HCT116 (cell line): ENCODE results near the gene RAB36. TPM values are rescaled to one million over a fixed set of nuclear protein-coding genes. Genes with fewer than 3 reads are reported as not detected.

ENCODE experiments used
- ATAC-seq: fragments of 200-7000 bp; cut with Tn5 transposase; 2 replicates; pipeline ENCODE4 v1.9.1; 2020; ENCODE audit warnings: mild to moderate bottlenecking, moderate library complexity
- BruUV-seq: library from RNA; stranded (reverse); fragments of 400-500 nt; replicated peaks from 2 replicates; lab custom pipeline; 2021; lab: Mats Ljungman, UMichigan
- CTCF ChIA-PET: fragments of 300-600 bp; sonication (Branson Sonifier 250); formaldehyde crosslinking; loops from one replicate; lab custom pipeline; 2021; ENCODE audit warnings: antibody characterized with exemption; lab: Charles Lee
- POLR2A ChIA-PET: fragments of 300-600, 350-600 bp; sonication (Branson Sonifier 250); formaldehyde crosslinking; loops from one replicate; lab custom pipeline; 2021; ENCODE audit warnings: antibody characterized with exemption; lab: Charles Lee
- RAD21 ChIA-PET, 2 experiments: fragments of 300-600 bp; sonication (Branson Sonifier 250); formaldehyde crosslinking; loops; one replicate each; lab custom pipeline; 2023; ENCODE audit warnings: low total read pairs in 2 of 2; ENCODE audit not compliant: uncharacterized antibody in 2 of 2, unreplicated experiment in 2 of 2, low non-redundant PET in 1 of 2; lab: Charles Lee
- DNase-seq: peaks from one replicate; pipeline ENCODE4 v3.0.0-alpha.2; 2010; ENCODE audit warnings: low read depth, low spot score
- H2AFZ ChIP-seq: fragments of 200-600 bp; shearing (Covaris generic), sonication (generic); 2 replicates; pipeline ENCODE4 v1.6.1; 2017; ENCODE audit warnings: low read depth, mixed run types, mixed read lengths, antibody characterized with exemption, low read length; ENCODE audit not compliant: poor library complexity, severe bottlenecking
- H3K27ac ChIP-seq: 2 replicates; pipeline ENCODE4 v1.5.1; 2012; ENCODE audit warnings: low read depth, low read length
- H3K27me3 ChIP-seq: fragments of 200-600 bp; sonication (generic); 2 replicates; pipeline ENCODE4 v1.6.1; 2016; ENCODE audit warnings: mixed run types, low read length, mixed read lengths; ENCODE audit not compliant: insufficient read depth
- H3K36me3 ChIP-seq, 2 experiments: fragments of 200-500 bp in 1 of 2; fragments of 200-600 bp in 1 of 2; sonication (Bioruptor generic) in 1 of 2; sonication (generic) in 1 of 2; 2 replicates each; pipeline versions ENCODE4 v1.5.1 to v1.6.1; 2014 to 2016; ENCODE audit warnings: low read length in 2 of 2, inconsistent platforms in 1 of 2, mixed read lengths in 1 of 2, mixed run types in 1 of 2; ENCODE audit not compliant: insufficient read depth in 2 of 2, control insufficient read depth in 1 of 2
- H3K4me1 ChIP-seq, 2 experiments: fragments of 200-600 bp in 1 of 2; sonication (generic) in 1 of 2; 2 replicates each; pipeline versions ENCODE4 v1.5.1 to v1.6.1; 2012 to 2017; ENCODE audit warnings: low read length in 2 of 2, inconsistent platforms in 1 of 2, mild to moderate bottlenecking in 1 of 2, mixed read lengths in 1 of 2, mixed run types in 1 of 2, moderate library complexity in 1 of 2; ENCODE audit not compliant: insufficient read depth in 2 of 2, control insufficient read depth in 1 of 2
- H3K4me2 ChIP-seq: fragments of 200-600 bp; sonication (generic); 2 replicates; pipeline ENCODE4 v1.6.1; 2017; ENCODE audit warnings: mixed run types, low read length, mixed read lengths
- H3K4me3 ChIP-seq, 2 experiments: fragments of 200-600 bp in 1 of 2; sonication (generic) in 1 of 2; replicated peaks in 1 of 2; 2 replicates each; pipeline ENCODE4 v1.5.1; 2011 to 2016; ENCODE audit warnings: low read length in 2 of 2, control low read depth in 1 of 2, low read depth in 1 of 2, mild to moderate bottlenecking in 1 of 2, mixed read lengths in 1 of 2, mixed run types in 1 of 2
- H3K79me2 ChIP-seq: fragments of 200-600 bp; sonication (generic); 2 replicates; pipeline ENCODE4 v1.6.1; 2017; ENCODE audit warnings: mild to moderate bottlenecking, mixed run types, low read length, moderate library complexity, mixed read lengths; ENCODE audit not compliant: insufficient read depth
- H3K9ac ChIP-seq: fragments of 200-600 bp; sonication (generic); 2 replicates; pipeline ENCODE4 v1.6.1; 2016; ENCODE audit warnings: low read length, mixed read lengths
- H3K9me2 ChIP-seq: fragments of 200-600 bp; sonication (generic), shearing (Covaris generic); 2 replicates; pipeline ENCODE4 v1.6.1; 2017; ENCODE audit warnings: mixed run types, mild to moderate bottlenecking, moderate library complexity; ENCODE audit not compliant: insufficient read depth
- H3K9me3 ChIP-seq, 2 experiments: fragments of 200-500 bp in 1 of 2; fragments of 200-600 bp in 1 of 2; sonication (Bioruptor generic) in 1 of 2; sonication (generic) in 1 of 2; 2 replicates each; pipeline ENCODE4 v1.6.1; 2014 to 2017; ENCODE audit warnings: low read length in 2 of 2, mixed read lengths in 2 of 2, inconsistent platforms in 1 of 2, low read depth in 1 of 2, mild to moderate bottlenecking in 1 of 2, mixed run types in 1 of 2, moderate library complexity in 1 of 2; ENCODE audit not compliant: control insufficient read depth in 1 of 2, insufficient read depth in 1 of 2
- H4K20me1 ChIP-seq: fragments of 200-600 bp; sonication (generic), shearing (Covaris generic); 2 replicates; pipeline ENCODE4 v1.6.1; 2017; ENCODE audit warnings: mixed run types, mild to moderate bottlenecking, moderate library complexity; ENCODE audit not compliant: insufficient read depth
- CBX3 ChIP-seq: IDR thresholded peaks from 2 replicates; pipeline ENCODE4 v1.6.1; 2012; ENCODE audit warnings: low read depth
- CEBPB ChIP-seq: IDR thresholded peaks from 2 replicates; pipeline ENCODE4 v1.6.1; 2012; ENCODE audit warnings: low read depth
- EGR1 ChIP-seq: IDR thresholded peaks from 2 replicates; pipeline ENCODE4 v1.6.1; 2012; ENCODE audit warnings: low read depth
- EZH2 ChIP-seq: fragments of 200-600 bp; sonication (generic); IDR thresholded peaks from 2 replicates; pipeline ENCODE4 v1.6.1; 2017; ENCODE audit warnings: antibody characterized with exemption, mixed run types
- EZH2phosphoT487 ChIP-seq: fragments of 200-600 bp; IDR thresholded peaks from 2 replicates; pipeline ENCODE4 v1.6.1; 2018; ENCODE audit warnings: antibody characterized with exemption, borderline replicate concordance
- JUND ChIP-seq: IDR thresholded peaks from 2 replicates; pipeline ENCODE4 v1.6.1; 2012
- POLR2A ChIP-seq: IDR thresholded peaks from 2 replicates; pipeline ENCODE4 v1.7.0; 2011; ENCODE audit warnings: borderline replicate concordance; ENCODE audit not compliant: insufficient read depth, insufficient read length; ENCODE audit errors: extremely low read depth
- POLR2AphosphoS5 ChIP-seq: IDR thresholded peaks from 2 replicates; pipeline ENCODE4 v1.6.1; 2011; ENCODE audit warnings: mild to moderate bottlenecking, low read depth, low read length, moderate library complexity
- SIN3A ChIP-seq: IDR thresholded peaks from 2 replicates; pipeline ENCODE4 v1.6.1; 2012; ENCODE audit warnings: low read depth
- SP1 ChIP-seq: IDR thresholded peaks from 2 replicates; pipeline ENCODE4 v1.6.1; 2012; ENCODE audit warnings: low read depth
- SRF ChIP-seq: IDR thresholded peaks from 2 replicates; pipeline ENCODE4 v1.6.1; 2012; ENCODE audit warnings: low read depth
- TCF7L2 ChIP-seq: IDR thresholded peaks from 2 replicates; pipeline ENCODE4 v1.7.0; 2011; ENCODE audit warnings: borderline replicate concordance, inconsistent platforms; ENCODE audit not compliant: insufficient read depth, insufficient read length; ENCODE audit errors: extremely low read depth
- intact Hi-C: fragments of 100-400 bp; cut with micrococcal nuclease; formaldehyde crosslinking; loops from 2 replicates; pipeline ENCODE4 v1.10.0; 2022
- total RNA-seq: library from RNA; stranded (reverse); gene quantifications from one replicate; pipeline ENCODE4 v1.2.1, GENCODE V29; 2021; ENCODE audit not compliant: unreplicated experiment
- TF ChIP-seq, protein P1 (sequence below): IDR thresholded peaks from 2 replicates; pipeline ENCODE4 v1.6.1; 2012
- TF ChIP-seq, protein P2 (sequence below): IDR thresholded peaks from 2 replicates; pipeline ENCODE4 v1.6.1; 2012; ENCODE audit warnings: low read depth
- TF ChIP-seq, protein P3 (sequence below): IDR thresholded peaks from 2 replicates; pipeline ENCODE4 v1.6.1; 2012
- TF ChIP-seq, protein P4 (sequence below), 3 experiments: fragments of 200-600 bp in 1 of 3; sonication (generic) in 1 of 3; IDR thresholded peaks in 2 of 3; conservative IDR thresholded peaks in 1 of 3; 2 replicates each; pipeline ENCODE4 v1.5.1; 2012 to 2017; ENCODE audit warnings: low read depth in 2 of 3, low read length in 2 of 3, antibody characterized with exemption in 1 of 3, borderline replicate concordance in 1 of 3, control low read depth in 1 of 3, mild to moderate bottlenecking in 1 of 3, mixed read lengths in 1 of 3, mixed run types in 1 of 3, moderate library complexity in 1 of 3; ENCODE audit not compliant: insufficient read depth in 1 of 3

RAB36 gene
- total RNA-seq, 1 experiment from 2014 or later: 6.1 TPM

- no peaks in the 10 kb centered on the region for H3K27me3 ChIP-seq
- TF ChIP-seq, protein P1, sequence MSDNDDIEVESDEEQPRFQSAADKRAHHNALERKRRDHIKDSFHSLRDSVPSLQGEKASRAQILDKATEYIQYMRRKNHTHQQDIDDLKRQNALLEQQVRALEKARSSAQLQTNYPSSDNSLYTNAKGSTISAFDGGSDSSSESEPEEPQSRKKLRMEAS: no peak
- TF ChIP-seq EZH2phosphoT487 (no peak), EZH2 (no peak), CEBPB (no peak), SRF (no peak), TCF7L2 (no peak), EGR1 (no peak), SIN3A (no peak), CBX3 (no peak), POLR2AphosphoS5 (no peak), SP1 (no peak), POLR2A (no peak), JUND (no peak)
- TF ChIP-seq, protein P2, sequence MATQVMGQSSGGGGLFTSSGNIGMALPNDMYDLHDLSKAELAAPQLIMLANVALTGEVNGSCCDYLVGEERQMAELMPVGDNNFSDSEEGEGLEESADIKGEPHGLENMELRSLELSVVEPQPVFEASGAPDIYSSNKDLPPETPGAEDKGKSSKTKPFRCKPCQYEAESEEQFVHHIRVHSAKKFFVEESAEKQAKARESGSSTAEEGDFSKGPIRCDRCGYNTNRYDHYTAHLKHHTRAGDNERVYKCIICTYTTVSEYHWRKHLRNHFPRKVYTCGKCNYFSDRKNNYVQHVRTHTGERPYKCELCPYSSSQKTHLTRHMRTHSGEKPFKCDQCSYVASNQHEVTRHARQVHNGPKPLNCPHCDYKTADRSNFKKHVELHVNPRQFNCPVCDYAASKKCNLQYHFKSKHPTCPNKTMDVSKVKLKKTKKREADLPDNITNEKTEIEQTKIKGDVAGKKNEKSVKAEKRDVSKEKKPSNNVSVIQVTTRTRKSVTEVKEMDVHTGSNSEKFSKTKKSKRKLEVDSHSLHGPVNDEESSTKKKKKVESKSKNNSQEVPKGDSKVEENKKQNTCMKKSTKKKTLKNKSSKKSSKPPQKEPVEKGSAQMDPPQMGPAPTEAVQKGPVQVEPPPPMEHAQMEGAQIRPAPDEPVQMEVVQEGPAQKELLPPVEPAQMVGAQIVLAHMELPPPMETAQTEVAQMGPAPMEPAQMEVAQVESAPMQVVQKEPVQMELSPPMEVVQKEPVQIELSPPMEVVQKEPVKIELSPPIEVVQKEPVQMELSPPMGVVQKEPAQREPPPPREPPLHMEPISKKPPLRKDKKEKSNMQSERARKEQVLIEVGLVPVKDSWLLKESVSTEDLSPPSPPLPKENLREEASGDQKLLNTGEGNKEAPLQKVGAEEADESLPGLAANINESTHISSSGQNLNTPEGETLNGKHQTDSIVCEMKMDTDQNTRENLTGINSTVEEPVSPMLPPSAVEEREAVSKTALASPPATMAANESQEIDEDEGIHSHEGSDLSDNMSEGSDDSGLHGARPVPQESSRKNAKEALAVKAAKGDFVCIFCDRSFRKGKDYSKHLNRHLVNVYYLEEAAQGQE: no peak
- TF ChIP-seq, protein P3, sequence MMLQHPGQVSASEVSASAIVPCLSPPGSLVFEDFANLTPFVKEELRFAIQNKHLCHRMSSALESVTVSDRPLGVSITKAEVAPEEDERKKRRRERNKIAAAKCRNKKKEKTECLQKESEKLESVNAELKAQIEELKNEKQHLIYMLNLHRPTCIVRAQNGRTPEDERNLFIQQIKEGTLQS: no peak
- TF ChIP-seq, protein P4, sequence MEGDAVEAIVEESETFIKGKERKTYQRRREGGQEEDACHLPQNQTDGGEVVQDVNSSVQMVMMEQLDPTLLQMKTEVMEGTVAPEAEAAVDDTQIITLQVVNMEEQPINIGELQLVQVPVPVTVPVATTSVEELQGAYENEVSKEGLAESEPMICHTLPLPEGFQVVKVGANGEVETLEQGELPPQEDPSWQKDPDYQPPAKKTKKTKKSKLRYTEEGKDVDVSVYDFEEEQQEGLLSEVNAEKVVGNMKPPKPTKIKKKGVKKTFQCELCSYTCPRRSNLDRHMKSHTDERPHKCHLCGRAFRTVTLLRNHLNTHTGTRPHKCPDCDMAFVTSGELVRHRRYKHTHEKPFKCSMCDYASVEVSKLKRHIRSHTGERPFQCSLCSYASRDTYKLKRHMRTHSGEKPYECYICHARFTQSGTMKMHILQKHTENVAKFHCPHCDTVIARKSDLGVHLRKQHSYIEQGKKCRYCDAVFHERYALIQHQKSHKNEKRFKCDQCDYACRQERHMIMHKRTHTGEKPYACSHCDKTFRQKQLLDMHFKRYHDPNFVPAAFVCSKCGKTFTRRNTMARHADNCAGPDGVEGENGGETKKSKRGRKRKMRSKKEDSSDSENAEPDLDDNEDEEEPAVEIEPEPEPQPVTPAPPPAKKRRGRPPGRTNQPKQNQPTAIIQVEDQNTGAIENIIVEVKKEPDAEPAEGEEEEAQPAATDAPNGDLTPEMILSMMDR (IDR thresholded peaks at IDR 0.05 in 2 of 3, conservative IDR thresholded peaks at IDR 0.05 in 1 of 3; ENCODE audit: borderline replicate concordance in 1 of 3, insufficient read depth in 1 of 3, low read depth in 2 of 3, low read length in 2 of 3): no peak
- no peaks in the 10 kb centered on the region for H3K9me2 ChIP-seq
- peaks cover 2 to 8% of the 10 kb centered on the region in 2 experiments; a peak in 3 of 4 replicates for H3K36me3 ChIP-seq
- ATAC-seq: no peak
- DNase-seq: no peak
- POLR2A ChIA-PET: no interaction called here
- RAD21 ChIA-PET: no interaction called here
- peaks cover 3 to 10% of the 10 kb centered on the region in 2 experiments; a peak in 2 of 4 replicates for H3K4me1 ChIP-seq
- no peak overlapping the region for H3K27ac ChIP-seq
- no peak overlapping the region for H3K4me3 ChIP-seq
- CTCF ChIA-PET: no interaction called here
- H3K9me3 ChIP-seq: no peaks in the 10 kb centered on the region
- BruUV-seq: no TSS peak
- intact Hi-C loops: no loop called here
- no peak overlapping the region for H2AFZ ChIP-seq
- peaks cover 4% of the 10 kb centered on the region; the same call in 1 of the 2 replicates for H4K20me1 ChIP-seq
- no peak overlapping the region for H3K4me2 ChIP-seq
- no peak overlapping the region for H3K9ac ChIP-seq
- peaks cover 97% of the 10 kb centered on the region for H3K79me2 ChIP-seq
These were observed 45.2 kb downstream of the RAB36 start for GRCh38 chr22:23190526-23190925.
